ENCODE measurements around the gene ANTXR1.
"Not testable (repeated sequence)": the region's sequence is repeated elsewhere in the genome, so short reads cannot be mapped to it uniquely, and the experiment has no call there.

ANTXR1 gene

GRCh38 chr2:69226903-69227302 is 213.9 kb downstream of the ANTXR1 start:
- TF ChIP-seq EZH2 (IDR thresholded peaks at IDR 0.05; ENCODE audit: borderline replicate concordance, low read depth, low read length, severe bottlenecking) (no peak), CTCF (IDR thresholded peaks at IDR 0.05; ENCODE audit: borderline replicate concordance, extremely low read depth, low read length, poor library complexity, severe bottlenecking) (no peak)
- Histone ChIP-seq H4K20me1 (ENCODE audit: insufficient read depth, low read length) (no peaks in the 10 kb centered on the region), H3K27me3 (ENCODE audit: insufficient read depth, low read length, poor library complexity) (no peaks in the 10 kb centered on the region), H3K9me3 (ENCODE audit: insufficient read depth, low read length, severe bottlenecking) (no peaks in the 10 kb centered on the region), H3K9ac (ENCODE audit: low read depth, low read length) (no peak overlapping the region), H3K4me1 (ENCODE audit: insufficient read depth, low read length) (no peaks in the 10 kb centered on the region), H3K4me3 (ENCODE audit: low read depth in 1 of 2, low read length in 2 of 2) (no peak overlapping the region), H2AFZ (ENCODE audit: low read depth, low read length) (no peak overlapping the region), H3K4me2 (ENCODE audit: insufficient read depth, low read length) (no peak overlapping the region), H3K36me3 (ENCODE audit: insufficient read depth, low read length) (no peaks in the 10 kb centered on the region), H3K27ac (ENCODE audit: low read length) (no peak overlapping the region), H3K79me2 (ENCODE audit: insufficient read depth, low read length) (no peaks in the 10 kb centered on the region)
- no peak for DNase-seq
- ATAC-seq (ENCODE audit: insufficient read depth, low read depth): no peak

GRCh38 chr2:69227716-69228115 is 214.7 kb downstream of the ANTXR1 start:
- Histone ChIP-seq H3K27me3 (ENCODE audit: insufficient read depth, low read length, poor library complexity) (no peaks in the 10 kb centered on the region), H3K4me1 (ENCODE audit: insufficient read depth, low read length) (no peaks in the 10 kb centered on the region), H3K9me3 (ENCODE audit: insufficient read depth, low read length, severe bottlenecking) (no peaks in the 10 kb centered on the region), H3K27ac (ENCODE audit: low read length) (no peak overlapping the region), H2AFZ (ENCODE audit: low read depth, low read length) (no peak overlapping the region), H4K20me1 (ENCODE audit: insufficient read depth, low read length) (no peaks in the 10 kb centered on the region), H3K79me2 (ENCODE audit: insufficient read depth, low read length) (no peaks in the 10 kb centered on the region), H3K4me2 (ENCODE audit: insufficient read depth, low read length) (no peak overlapping the region), H3K4me3 (ENCODE audit: low read depth in 1 of 2, low read length in 2 of 2) (no peak overlapping the region), H3K9ac (ENCODE audit: low read depth, low read length) (no peak overlapping the region), H3K36me3 (ENCODE audit: insufficient read depth, low read length) (no peaks in the 10 kb centered on the region)
- ATAC-seq (ENCODE audit: insufficient read depth, low read depth) (no peak), DNase-seq (no peak)
- TF ChIP-seq CTCF (IDR thresholded peaks at IDR 0.05; ENCODE audit: borderline replicate concordance, extremely low read depth, low read length, poor library complexity, severe bottlenecking): no peak
- no peak for TF ChIP-seq EZH2 (IDR thresholded peaks at IDR 0.05; ENCODE audit: borderline replicate concordance, low read depth, low read length, severe bottlenecking)

- not testable (repeated sequence) for H3K4me2 ChIP-seq (ENCODE audit: insufficient read depth, low read length); H4K20me1 ChIP-seq (ENCODE audit: insufficient read depth, low read length); H3K27ac ChIP-seq (ENCODE audit: low read length); H3K79me2 ChIP-seq (ENCODE audit: insufficient read depth, low read length); H3K27me3 ChIP-seq (ENCODE audit: insufficient read depth, low read length, poor library complexity); ATAC-seq (ENCODE audit: insufficient read depth, low read depth); H2AFZ ChIP-seq (ENCODE audit: low read depth, low read length); H3K9me3 ChIP-seq (ENCODE audit: insufficient read depth, low read length, severe bottlenecking); H3K36me3 ChIP-seq (ENCODE audit: insufficient read depth, low read length); H3K4me3 ChIP-seq (ENCODE audit: low read depth in 1 of 2, low read length in 2 of 2); DNase-seq; H3K4me1 ChIP-seq (ENCODE audit: insufficient read depth, low read length); H3K9ac ChIP-seq (ENCODE audit: low read depth, low read length)
These were observed 218.0 kb downstream of the ANTXR1 start for GRCh38 chr2:69230946-69231345.

GRCh38 chr2:69231612-69232277 is 218.8 kb downstream of the ANTXR1 start:
- no peaks in the 10 kb centered on the region for H3K27me3 ChIP-seq (ENCODE audit: insufficient read depth, low read length, poor library complexity)
- H3K4me3 ChIP-seq (ENCODE audit: low read depth in 1 of 2, low read length in 2 of 2): no peak overlapping the region
- H3K27ac ChIP-seq (ENCODE audit: low read length): no peak overlapping the region
- no peaks in the 10 kb centered on the region for H3K79me2 ChIP-seq (ENCODE audit: insufficient read depth, low read length)
- no peak for ATAC-seq (ENCODE audit: insufficient read depth, low read depth)
- no peaks in the 10 kb centered on the region for H3K36me3 ChIP-seq (ENCODE audit: insufficient read depth, low read length)
- H4K20me1 ChIP-seq (ENCODE audit: insufficient read depth, low read length): no peaks in the 10 kb centered on the region
- H3K4me1 ChIP-seq (ENCODE audit: insufficient read depth, low read length): no peaks in the 10 kb centered on the region
- no peaks in the 10 kb centered on the region for H3K9me3 ChIP-seq (ENCODE audit: insufficient read depth, low read length, severe bottlenecking)
- no peak for TF ChIP-seq CTCF (IDR thresholded peaks at IDR 0.05; ENCODE audit: borderline replicate concordance, extremely low read depth, low read length, poor library complexity, severe bottlenecking)
- no peak for TF ChIP-seq EZH2 (IDR thresholded peaks at IDR 0.05; ENCODE audit: borderline replicate concordance, low read depth, low read length, severe bottlenecking)
- no peak overlapping the region for H3K9ac ChIP-seq (ENCODE audit: low read depth, low read length)
- H2AFZ ChIP-seq (ENCODE audit: low read depth, low read length): no peak overlapping the region
- DNase-seq: no peak
- H3K4me2 ChIP-seq (ENCODE audit: insufficient read depth, low read length): no peak overlapping the region

GRCh38 chr2:69235835-69236234 is 222.9 kb downstream of the ANTXR1 start:
- DNase-seq; ATAC-seq (ENCODE audit: insufficient read depth, low read depth); H3K9ac ChIP-seq (ENCODE audit: low read depth, low read length); H3K4me1 ChIP-seq (ENCODE audit: insufficient read depth, low read length); H4K20me1 ChIP-seq (ENCODE audit: insufficient read depth, low read length); H3K9me3 ChIP-seq (ENCODE audit: insufficient read depth, low read length, severe bottlenecking); H3K4me3 ChIP-seq (ENCODE audit: low read depth in 1 of 2, low read length in 2 of 2); H2AFZ ChIP-seq (ENCODE audit: low read depth, low read length); H3K4me2 ChIP-seq (ENCODE audit: insufficient read depth, low read length); H3K27ac ChIP-seq (ENCODE audit: low read length); H3K27me3 ChIP-seq (ENCODE audit: insufficient read depth, low read length, poor library complexity); H3K79me2 ChIP-seq (ENCODE audit: insufficient read depth, low read length); H3K36me3 ChIP-seq (ENCODE audit: insufficient read depth, low read length): not testable (repeated sequence)

Measured in DND-41 (cell line).